Astrocyte (in vitro differentiated cells and primary cell): ENCODE data around the gene DIAPH2.

Experiments
- EZH2 ChIP-seq: IDR thresholded peaks from 2 replicates; pipeline ENCODE4 v1.6.1; 2012; ENCODE audit warnings: mild to moderate bottlenecking, low read length, inconsistent platforms; ENCODE audit not compliant: insufficient read depth
- TF ChIP-seq, protein P1 (sequence below): IDR thresholded peaks from 2 replicates; pipeline ENCODE4 v1.5.1; 2011; ENCODE audit warnings: low read depth, mild to moderate bottlenecking, inconsistent platforms, low read length, moderate library complexity; ENCODE audit not compliant: insufficient read depth

DNA sequence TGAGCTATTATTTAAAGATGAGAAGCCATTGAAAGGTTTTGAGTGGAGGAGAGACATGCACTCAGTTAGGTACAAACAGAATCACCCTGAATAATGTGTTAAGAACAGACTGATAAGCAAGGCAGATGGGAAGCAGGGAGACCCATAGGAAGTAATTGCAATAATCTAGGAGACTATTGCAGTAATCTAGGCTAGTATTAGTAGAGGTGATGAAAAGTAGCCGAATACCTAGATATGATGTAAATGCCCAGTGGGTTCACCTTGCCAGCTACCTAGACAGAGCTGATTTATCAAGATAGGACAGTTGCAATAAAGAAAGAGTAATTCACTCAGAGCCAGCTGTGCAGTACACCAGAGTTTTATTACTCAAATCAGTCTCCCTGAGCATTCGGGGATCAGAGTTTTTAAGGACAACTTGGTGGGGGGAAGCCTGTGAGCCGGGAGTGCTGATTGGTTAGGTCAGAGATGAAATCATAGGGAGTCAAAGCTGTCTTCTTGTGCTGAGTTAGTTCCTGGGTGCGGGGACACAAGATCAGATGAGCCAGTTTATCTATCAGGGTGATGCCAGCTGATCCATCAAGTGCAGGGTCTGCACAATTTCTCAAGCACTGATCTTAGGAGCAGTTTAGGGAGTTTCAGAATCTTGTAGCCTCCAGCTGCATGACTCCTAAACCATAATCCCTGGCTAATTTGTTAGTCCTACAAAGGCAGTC, 626.6 kb downstream of the DIAPH2 start:
- TF ChIP-seq, protein P1, sequence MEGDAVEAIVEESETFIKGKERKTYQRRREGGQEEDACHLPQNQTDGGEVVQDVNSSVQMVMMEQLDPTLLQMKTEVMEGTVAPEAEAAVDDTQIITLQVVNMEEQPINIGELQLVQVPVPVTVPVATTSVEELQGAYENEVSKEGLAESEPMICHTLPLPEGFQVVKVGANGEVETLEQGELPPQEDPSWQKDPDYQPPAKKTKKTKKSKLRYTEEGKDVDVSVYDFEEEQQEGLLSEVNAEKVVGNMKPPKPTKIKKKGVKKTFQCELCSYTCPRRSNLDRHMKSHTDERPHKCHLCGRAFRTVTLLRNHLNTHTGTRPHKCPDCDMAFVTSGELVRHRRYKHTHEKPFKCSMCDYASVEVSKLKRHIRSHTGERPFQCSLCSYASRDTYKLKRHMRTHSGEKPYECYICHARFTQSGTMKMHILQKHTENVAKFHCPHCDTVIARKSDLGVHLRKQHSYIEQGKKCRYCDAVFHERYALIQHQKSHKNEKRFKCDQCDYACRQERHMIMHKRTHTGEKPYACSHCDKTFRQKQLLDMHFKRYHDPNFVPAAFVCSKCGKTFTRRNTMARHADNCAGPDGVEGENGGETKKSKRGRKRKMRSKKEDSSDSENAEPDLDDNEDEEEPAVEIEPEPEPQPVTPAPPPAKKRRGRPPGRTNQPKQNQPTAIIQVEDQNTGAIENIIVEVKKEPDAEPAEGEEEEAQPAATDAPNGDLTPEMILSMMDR = no peak
- TF ChIP-seq EZH2 = no peak
